B cell (primary cell): ENCODE measurements around the gene B3GNT9. TPM values are rescaled to one million over a fixed set of nuclear protein-coding genes. Genes with fewer than 3 reads are reported as not detected.

Source experiments
- ATAC-seq: fragments of 200-7000 bp; cut with Tn5 transposase; one replicate; pipeline ENCODE4 v1.10.0; 2021; ENCODE audit warnings: low read depth, mild to moderate bottlenecking, moderate number of reproducible peaks, moderate library complexity
- CTCF ChIA-PET: fragments of 350-600 bp; sonication (Branson Sonifier 250); formaldehyde crosslinking; loops from one replicate; lab custom pipeline; 2021; ENCODE audit warnings: antibody characterized with exemption, inconsistent platforms; lab: Charles Lee
- POLR2A ChIA-PET: fragments of 350-600 bp; sonication (Branson Sonifier 250); formaldehyde crosslinking; loops from one replicate; lab custom pipeline; 2021; ENCODE audit warnings: antibody characterized with exemption; lab: Charles Lee
- DNase-seq: peaks from one replicate; pipeline ENCODE4 v3.0.0; 2013
- H2AFZ ChIP-seq: 2 replicates; pipeline ENCODE4 v1.6.1; 2012; ENCODE audit warnings: mild to moderate bottlenecking, low read depth, low read length; ENCODE audit not compliant: insufficient read depth, poor library complexity, severe bottlenecking
- H3K27ac ChIP-seq, 2 donors: 1 replicate in 1 of 2; 2 replicates in 1 of 2; pipeline ENCODE4 v1.5.1; 2012 to 2013; ENCODE audit warnings: low read length in 2 of 2, mild to moderate bottlenecking in 2 of 2, moderate library complexity in 1 of 2
- H3K27me3 ChIP-seq, 4 experiments: fragments of 200-600 bp in 1 of 4; sonication (generic) in 1 of 4; replicated peaks in 1 of 4; 1 replicate in 2 of 4; 2 replicates in 2 of 4; pipeline versions ENCODE4 v1.6.1 to v1.7.0; 2013 to 2016; ENCODE audit warnings: low read length in 3 of 4, mild to moderate bottlenecking in 2 of 4, mixed read lengths in 1 of 4, moderate library complexity in 1 of 4; ENCODE audit not compliant: insufficient read depth in 4 of 4, control insufficient read depth in 3 of 4; ENCODE audit errors: control extremely low read depth in 1 of 4
- H3K36me3 ChIP-seq, 2 experiments: replicated peaks in 1 of 2; 1 replicate in 1 of 2; 2 replicates in 1 of 2; pipeline versions ENCODE4 v1.6.1 to v1.7.1; 2013; ENCODE audit warnings: low read length in 1 of 2; ENCODE audit not compliant: insufficient read depth in 2 of 2, control insufficient read depth in 1 of 2; ENCODE audit errors: control extremely low read depth in 1 of 2, extremely low read depth in 1 of 2
- H3K4me1 ChIP-seq, 2 donors: fragments of 200-600 bp in 1 of 2; sonication (generic) in 1 of 2; 1 replicate in 1 of 2; 2 replicates in 1 of 2; pipeline versions ENCODE4 v1.5.1 to v1.6.1; 2013 to 2017; ENCODE audit warnings: low read length in 2 of 2; ENCODE audit not compliant: control insufficient read depth in 2 of 2, insufficient read depth in 2 of 2
- H3K4me2 ChIP-seq: replicated peaks from 2 replicates; pipeline ENCODE3; 2012; ENCODE audit warnings: mild to moderate bottlenecking, low read depth, low read length; ENCODE audit not compliant: poor library complexity, severe bottlenecking
- H3K4me3 ChIP-seq, 5 experiments: fragments of 200-600 bp in 1 of 5; sonication (generic) in 1 of 5; 1 replicate in 3 of 5; 2 replicates in 2 of 5; pipeline versions ENCODE4 v1.5.1 to v1.7.0; 2011 to 2016; ENCODE audit warnings: low read length in 4 of 5, mild to moderate bottlenecking in 4 of 5, low read depth in 2 of 5, control low read depth in 1 of 5, moderate library complexity in 1 of 5; ENCODE audit not compliant: insufficient read depth in 1 of 5; ENCODE audit errors: control extremely low read depth in 1 of 5, extremely low read depth in 1 of 5
- H3K79me2 ChIP-seq: fragments of 200-600 bp; sonication (generic); one replicate; pipeline ENCODE4 v1.6.0; 2016; ENCODE audit warnings: low read length; ENCODE audit not compliant: control insufficient read depth, insufficient read depth
- H3K9ac ChIP-seq: fragments of 200-600 bp; sonication (generic); 2 replicates; pipeline ENCODE4 v1.6.1; 2017; ENCODE audit warnings: mild to moderate bottlenecking, low read length, moderate library complexity
- H3K9me3 ChIP-seq, 3 donors: one replicate each; pipeline versions ENCODE4 v1.6.1 to v1.7.1; 2013; ENCODE audit warnings: low read length in 2 of 3; ENCODE audit not compliant: control insufficient read depth in 2 of 3, insufficient read depth in 1 of 3; ENCODE audit errors: control extremely low read depth in 1 of 3
- H4K20me1 ChIP-seq: 2 replicates; pipeline ENCODE4 v1.6.0; 2012; ENCODE audit warnings: mild to moderate bottlenecking, low read length; ENCODE audit not compliant: insufficient read depth, control insufficient read depth, poor library complexity, severe bottlenecking
- H3K27ac Mint-ChIP-seq: one replicate; pipeline ENCODE4 v1.8.0; 2021; ENCODE audit warnings: mixed read lengths
- H3K27me3 Mint-ChIP-seq: one replicate; pipeline ENCODE4 v1.8.0; 2021; ENCODE audit warnings: mixed read lengths
- H3K4me1 Mint-ChIP-seq: one replicate; pipeline ENCODE4 v1.8.0; 2021; ENCODE audit warnings: mixed read lengths
- H3K4me3 Mint-ChIP-seq: one replicate; pipeline ENCODE4 v1.8.0; 2021; ENCODE audit warnings: mixed read lengths
- H3K9me3 Mint-ChIP-seq: one replicate; pipeline ENCODE4 v1.8.0; 2022; ENCODE audit warnings: mixed read lengths; ENCODE audit not compliant: insufficient read depth
- CTCF ChIP-seq: fragments of 200-600 bp; IDR thresholded peaks from one replicate; pipeline ENCODE4 v1.8.0; 2022; ENCODE audit warnings: antibody characterized with exemption, mild to moderate bottlenecking
- EZH2 ChIP-seq: IDR thresholded peaks from 2 replicates; pipeline ENCODE4 v1.6.1; 2012; ENCODE audit warnings: borderline replicate concordance, low read depth, mild to moderate bottlenecking, moderate library complexity, low read length; ENCODE audit not compliant: insufficient read depth, poor library complexity, severe bottlenecking
- WGBS: methylation state at CpG from one replicate; pipeline ENCODE4 v1.1.5; 2013; ENCODE audit warnings: missing lambda C conversion rate; ENCODE audit not compliant: insufficient coverage; 5-methylcytosine and 5-hydroxymethylcytosine counted together
- intact Hi-C: fragments of 100-400 bp; cut with micrococcal nuclease; formaldehyde crosslinking; loops from one replicate; pipeline ENCODE4 v1.10.0; 2022
- polyA plus RNA-seq: library from polyadenylated mRNA; depleted of rRNA; stranded (reverse); fragments of >200 nt; gene quantifications from 2 replicates; pipeline ENCODE4 v1.2.3, GENCODE V29; 2012
- total RNA-seq, 2 donors: library from RNA; stranded (reverse); fragments of 120-200 nt in 1 of 2; gene quantifications; 1 replicate in 1 of 2; 2 replicates in 1 of 2; pipeline versions ENCODE4 v1.2.3 to v1.2.4, GENCODE V29; 2013 to 2022

The B3GNT9 gene
- total and polyA plus RNA-seq, 2 donors (not counting 1 experiment from before 2014, with no cell fraction given), result 1.6 to 2.5 TPM

GRCh38 chr16:67100569-67101310 lies 50.1 kb downstream of the B3GNT9 start:
- CTCF ChIA-PET, result interaction anchor here (1.1 to 2.0 kb wide), 11 partner anchors 9 to 154 kb away, joined by 3 to 14 read pairs (median 4); partner anchors contain the start of gene PHAF1
- Histone ChIP-seq H4K20me1 (no peaks in the 10 kb centered on the region), H3K4me1 (peaks cover 10 to 12% of the 10 kb centered on the region in 2 donors), H3K9me3 (no peaks in the 10 kb centered on the region), H3K4me2 (no peak overlapping the region), H3K27ac (no peak overlapping the region), H3K9ac (no peak overlapping the region), H3K4me3 (no peak overlapping the region), H3K27me3 (no peaks in the 10 kb centered on the region), H2AFZ (no peak overlapping the region), H3K79me2 (no peaks in the 10 kb centered on the region), H3K36me3 (peaks cover 0 to 22% of the 10 kb centered on the region in 2 experiments)
- no peak for TF ChIP-seq EZH2
- no peak for TF ChIP-seq CTCF
- no peak overlapping the region for H3K27ac Mint-ChIP-seq
- ATAC-seq (no peak), DNase-seq (peak; percentile 34)
- H3K4me3 Mint-ChIP-seq, result no peak overlapping the region
- intact Hi-C loops, result loop anchor here (2.0 kb wide), 2 partner anchors 84 to 124 kb away; no protein-coding TSS in a partner anchor
- H3K4me1 Mint-ChIP-seq, result peaks cover 16% of the 10 kb centered on the region
- POLR2A ChIA-PET, result no interaction called here
- WGBS, result 100% methylated on average over 1 of the region's 1 CpG
- no peaks in the 10 kb centered on the region for H3K27me3 Mint-ChIP-seq
- no peaks in the 10 kb centered on the region for H3K9me3 Mint-ChIP-seq

GRCh38 chr16:67098599-67098998 lies 52.2 kb downstream of the B3GNT9 start:
- Mint-ChIP-seq H3K4me3 (no peak overlapping the region), H3K27ac (no peak overlapping the region), H3K27me3 (no peaks in the 10 kb centered on the region), H3K9me3 (no peaks in the 10 kb centered on the region), H3K4me1 (no peaks in the 10 kb centered on the region)
- Histone ChIP-seq H2AFZ (no peak overlapping the region), H3K27me3 (no peaks in the 10 kb centered on the region), H3K4me3 (no peak overlapping the region), H3K79me2 (peaks cover 8% of the 10 kb centered on the region), H3K4me1 (no peaks in the 10 kb centered on the region), H3K9ac (no peak overlapping the region), H3K27ac (no peak overlapping the region), H4K20me1 (no peaks in the 10 kb centered on the region), H3K9me3 (no peaks in the 10 kb centered on the region), H3K4me2 (no peak overlapping the region), H3K36me3 (peaks cover 0 to 22% of the 10 kb centered on the region in 2 experiments)
- no peak for ATAC-seq
- TF ChIP-seq EZH2 (no peak), CTCF (no peak)
- ChIA-PET POLR2A (no interaction called here), CTCF (interaction anchor here (1.2 to 1.9 kb wide), 2 partner anchors 11 to 12 kb away, joined by 3 to 4 read pairs; partner anchors contain the start of gene PHAF1)
- no peak for DNase-seq
- WGBS, result no CpG with 5 or more reads among the region's 2 CpGs
- intact Hi-C loops, result no loop called here
